B cell (primary cell): ENCODE results near the gene MATR3. TPM values are rescaled to one million over a fixed set of nuclear protein-coding genes. Genes with fewer than 3 reads are reported as not detected.

Experiments used
- ATAC-seq: fragments of 200-7000 bp; cut with Tn5 transposase; one replicate; pipeline ENCODE4 v1.10.0; 2021; ENCODE audit warnings: low read depth, mild to moderate bottlenecking, moderate number of reproducible peaks, moderate library complexity
- CTCF ChIA-PET: fragments of 350-600 bp; sonication (Branson Sonifier 250); formaldehyde crosslinking; loops from one replicate; lab custom pipeline; 2021; ENCODE audit warnings: antibody characterized with exemption, inconsistent platforms; lab: Charles Lee
- POLR2A ChIA-PET: fragments of 350-600 bp; sonication (Branson Sonifier 250); formaldehyde crosslinking; loops from one replicate; lab custom pipeline; 2021; ENCODE audit warnings: antibody characterized with exemption; lab: Charles Lee
- DNase-seq: peaks from one replicate; pipeline ENCODE4 v3.0.0; 2013
- H2AFZ ChIP-seq: 2 replicates; pipeline ENCODE4 v1.6.1; 2012; ENCODE audit warnings: mild to moderate bottlenecking, low read depth, low read length; ENCODE audit not compliant: insufficient read depth, poor library complexity, severe bottlenecking
- H3K27ac ChIP-seq, 2 donors: 1 replicate in 1 of 2; 2 replicates in 1 of 2; pipeline ENCODE4 v1.5.1; 2012 to 2013; ENCODE audit warnings: low read length in 2 of 2, mild to moderate bottlenecking in 2 of 2, moderate library complexity in 1 of 2
- H3K27me3 ChIP-seq, 4 experiments: fragments of 200-600 bp in 1 of 4; sonication (generic) in 1 of 4; replicated peaks in 1 of 4; 1 replicate in 2 of 4; 2 replicates in 2 of 4; pipeline versions ENCODE4 v1.6.1 to v1.7.0; 2013 to 2016; ENCODE audit warnings: low read length in 3 of 4, mild to moderate bottlenecking in 2 of 4, mixed read lengths in 1 of 4, moderate library complexity in 1 of 4; ENCODE audit not compliant: insufficient read depth in 4 of 4, control insufficient read depth in 3 of 4; ENCODE audit errors: control extremely low read depth in 1 of 4
- H3K36me3 ChIP-seq, 2 experiments: replicated peaks in 1 of 2; 1 replicate in 1 of 2; 2 replicates in 1 of 2; pipeline versions ENCODE4 v1.6.1 to v1.7.1; 2013; ENCODE audit warnings: low read length in 1 of 2; ENCODE audit not compliant: insufficient read depth in 2 of 2, control insufficient read depth in 1 of 2; ENCODE audit errors: control extremely low read depth in 1 of 2, extremely low read depth in 1 of 2
- H3K4me1 ChIP-seq, 2 donors: fragments of 200-600 bp in 1 of 2; sonication (generic) in 1 of 2; 1 replicate in 1 of 2; 2 replicates in 1 of 2; pipeline versions ENCODE4 v1.5.1 to v1.6.1; 2013 to 2017; ENCODE audit warnings: low read length in 2 of 2; ENCODE audit not compliant: control insufficient read depth in 2 of 2, insufficient read depth in 2 of 2
- H3K4me2 ChIP-seq: replicated peaks from 2 replicates; pipeline ENCODE3; 2012; ENCODE audit warnings: mild to moderate bottlenecking, low read depth, low read length; ENCODE audit not compliant: poor library complexity, severe bottlenecking
- H3K4me3 ChIP-seq, 5 experiments: fragments of 200-600 bp in 1 of 5; sonication (generic) in 1 of 5; 1 replicate in 3 of 5; 2 replicates in 2 of 5; pipeline versions ENCODE4 v1.5.1 to v1.7.0; 2011 to 2016; ENCODE audit warnings: low read length in 4 of 5, mild to moderate bottlenecking in 4 of 5, low read depth in 2 of 5, control low read depth in 1 of 5, moderate library complexity in 1 of 5; ENCODE audit not compliant: insufficient read depth in 1 of 5; ENCODE audit errors: control extremely low read depth in 1 of 5, extremely low read depth in 1 of 5
- H3K79me2 ChIP-seq: fragments of 200-600 bp; sonication (generic); one replicate; pipeline ENCODE4 v1.6.0; 2016; ENCODE audit warnings: low read length; ENCODE audit not compliant: control insufficient read depth, insufficient read depth
- H3K9ac ChIP-seq: fragments of 200-600 bp; sonication (generic); 2 replicates; pipeline ENCODE4 v1.6.1; 2017; ENCODE audit warnings: mild to moderate bottlenecking, low read length, moderate library complexity
- H3K9me3 ChIP-seq, 3 donors: one replicate each; pipeline versions ENCODE4 v1.6.1 to v1.7.1; 2013; ENCODE audit warnings: low read length in 2 of 3; ENCODE audit not compliant: control insufficient read depth in 2 of 3, insufficient read depth in 1 of 3; ENCODE audit errors: control extremely low read depth in 1 of 3
- H4K20me1 ChIP-seq: 2 replicates; pipeline ENCODE4 v1.6.0; 2012; ENCODE audit warnings: mild to moderate bottlenecking, low read length; ENCODE audit not compliant: insufficient read depth, control insufficient read depth, poor library complexity, severe bottlenecking
- H3K27ac Mint-ChIP-seq: one replicate; pipeline ENCODE4 v1.8.0; 2021; ENCODE audit warnings: mixed read lengths
- H3K27me3 Mint-ChIP-seq: one replicate; pipeline ENCODE4 v1.8.0; 2021; ENCODE audit warnings: mixed read lengths
- H3K4me1 Mint-ChIP-seq: one replicate; pipeline ENCODE4 v1.8.0; 2021; ENCODE audit warnings: mixed read lengths
- H3K4me3 Mint-ChIP-seq: one replicate; pipeline ENCODE4 v1.8.0; 2021; ENCODE audit warnings: mixed read lengths
- H3K9me3 Mint-ChIP-seq: one replicate; pipeline ENCODE4 v1.8.0; 2022; ENCODE audit warnings: mixed read lengths; ENCODE audit not compliant: insufficient read depth
- CTCF ChIP-seq: fragments of 200-600 bp; IDR thresholded peaks from one replicate; pipeline ENCODE4 v1.8.0; 2022; ENCODE audit warnings: antibody characterized with exemption, mild to moderate bottlenecking
- EZH2 ChIP-seq: IDR thresholded peaks from 2 replicates; pipeline ENCODE4 v1.6.1; 2012; ENCODE audit warnings: borderline replicate concordance, low read depth, mild to moderate bottlenecking, moderate library complexity, low read length; ENCODE audit not compliant: insufficient read depth, poor library complexity, severe bottlenecking
- WGBS: methylation state at CpG from one replicate; pipeline ENCODE4 v1.1.5; 2013; ENCODE audit warnings: missing lambda C conversion rate; ENCODE audit not compliant: insufficient coverage; 5-methylcytosine and 5-hydroxymethylcytosine counted together
- intact Hi-C: fragments of 100-400 bp; cut with micrococcal nuclease; formaldehyde crosslinking; loops from one replicate; pipeline ENCODE4 v1.10.0; 2022
- polyA plus RNA-seq: library from polyadenylated mRNA; depleted of rRNA; stranded (reverse); fragments of >200 nt; gene quantifications from 2 replicates; pipeline ENCODE4 v1.2.3, GENCODE V29; 2012
- total RNA-seq, 2 donors: library from RNA; stranded (reverse); fragments of 120-200 nt in 1 of 2; gene quantifications; 1 replicate in 1 of 2; 2 replicates in 1 of 2; pipeline versions ENCODE4 v1.2.3 to v1.2.4, GENCODE V29; 2013 to 2022

The MATR3 gene
- total and polyA plus RNA-seq, 2 donors (not counting 1 experiment from before 2014, with no cell fraction given), result 76.7 to 243 TPM

GRCh38 chr5:139276426-139276825 lies 17.1 kb upstream of the MATR3 start:
- H3K27me3 ChIP-seq, result no peaks in the 10 kb centered on the region
- no peak overlapping the region for H3K9ac ChIP-seq
- 71% methylated on average over 1 of the region's 2 CpGs for WGBS
- H2AFZ ChIP-seq, result no peak overlapping the region
- H4K20me1 ChIP-seq, result no peaks in the 10 kb centered on the region
- ChIA-PET POLR2A (interaction anchor here (2.3 kb wide), 1 partner anchor 17 kb away, joined by 14 read pairs; the partner anchor contains the start of gene MATR3), CTCF (interaction anchor here (0.5 to 2.0 kb wide), 6 partner anchors 12 to 905 kb away, joined by 3 to 8 read pairs (median 4); partner anchors contain the start of gene MATR3)
- no peak for TF ChIP-seq EZH2
- TF ChIP-seq CTCF, result no peak
- no peak for DNase-seq
- ATAC-seq, result no peak
- H3K4me3 ChIP-seq, result no peak overlapping the region
- Mint-ChIP-seq H3K9me3 (no peaks in the 10 kb centered on the region), H3K4me1 (peaks cover 50% of the 10 kb centered on the region), H3K27ac (no peak overlapping the region), H3K4me3 (no peak overlapping the region), H3K27me3 (no peaks in the 10 kb centered on the region)
- peaks cover 2 to 34% of the 10 kb centered on the region in 2 experiments for H3K36me3 ChIP-seq
- peaks cover 40% of the 10 kb centered on the region for H3K79me2 ChIP-seq
- H3K4me2 ChIP-seq, result no peak overlapping the region
- H3K9me3 ChIP-seq, result no peaks in the 10 kb centered on the region
- peaks cover 32 to 44% of the 10 kb centered on the region in 2 donors for H3K4me1 ChIP-seq
- H3K27ac ChIP-seq, result no peak overlapping the region
- intact Hi-C loops, result loop anchor here (10.0 kb wide), 1 partner anchor 922 kb away; the partner anchor contains the start of gene KDM3B

GRCh38 chr5:139277171-139277570 lies 16.4 kb upstream of the MATR3 start:
- Mint-ChIP-seq H3K27me3 (no peaks in the 10 kb centered on the region), H3K4me3 (no peak overlapping the region), H3K4me1 (peaks cover 47% of the 10 kb centered on the region), H3K9me3 (no peaks in the 10 kb centered on the region), H3K27ac (peak overlapping the region; percentile 65)
- Histone ChIP-seq H3K27ac (no peak overlapping the region), H3K4me3 (no peak overlapping the region), H3K36me3 (peaks cover 4 to 37% of the 10 kb centered on the region in 2 experiments), H3K9ac (no peak overlapping the region), H4K20me1 (no peaks in the 10 kb centered on the region), H3K27me3 (no peaks in the 10 kb centered on the region), H3K79me2 (peaks cover 44% of the 10 kb centered on the region), H3K9me3 (no peaks in the 10 kb centered on the region), H3K4me2 (no peak overlapping the region), H3K4me1 (peaks cover 31 to 44% of the 10 kb centered on the region in 2 donors), H2AFZ (no peak overlapping the region)
- CTCF ChIA-PET, result interaction anchor here (0.5 to 1.5 kb wide), 3 partner anchors 26 to 47 kb away, joined by 4 read pairs; no protein-coding TSS in a partner anchor
- intact Hi-C loops, result loop anchor here (10.0 kb wide), 1 partner anchor 922 kb away; the partner anchor contains the start of gene KDM3B
- TF ChIP-seq EZH2, result no peak
- TF ChIP-seq CTCF, result no peak
- WGBS, result 78% methylated on average over 5 of the region's 5 CpGs
- POLR2A ChIA-PET, result interaction anchor here (0.7 to 2.3 kb wide), 2 partner anchors 17 to 734 kb away, joined by 5 to 14 read pairs; partner anchors contain the start of gene MATR3
- no peak for DNase-seq
- no peak for ATAC-seq
